CD14-positive monocyte (primary cell): ENCODE results near the gene CACNA1G. TPM values are rescaled to one million over a fixed set of nuclear protein-coding genes. Genes with fewer than 3 reads are reported as not detected.

Source experiments
- DNase-seq, 3 donors: peaks; one replicate each; pipeline ENCODE4 v3.0.0-alpha.2; 2011 to 2022
- H2AFZ ChIP-seq: 2 replicates; pipeline ENCODE4 v1.6.0; 2012; ENCODE audit warnings: mild to moderate bottlenecking, low read depth, low read length, inconsistent platforms; ENCODE audit not compliant: insufficient read depth, poor library complexity, severe bottlenecking
- H3K27ac ChIP-seq, 2 donors: 1 replicate in 1 of 2; 2 replicates in 1 of 2; pipeline ENCODE4 v1.5.1; 2012 to 2013; ENCODE audit warnings: low read length in 2 of 2, control low read depth in 1 of 2, inconsistent platforms in 1 of 2, low read depth in 1 of 2, mild to moderate bottlenecking in 1 of 2
- H3K27me3 ChIP-seq, 2 donors: one replicate each; pipeline versions ENCODE4 v1.6.0 to v1.6.1; 2011 to 2013; ENCODE audit warnings: low read length in 2 of 2; ENCODE audit not compliant: control insufficient read depth in 2 of 2, insufficient read depth in 2 of 2
- H3K36me3 ChIP-seq, 2 donors: replicated peaks in 1 of 2; 1 replicate in 1 of 2; 2 replicates in 1 of 2; pipeline versions ENCODE4 v1.5.1 to v1.6.1; 2012 to 2013; ENCODE audit warnings: low read length in 2 of 2, control low read depth in 1 of 2, inconsistent platforms in 1 of 2, mild to moderate bottlenecking in 1 of 2; ENCODE audit not compliant: insufficient read depth in 2 of 2, control insufficient read depth in 1 of 2
- H3K4me1 ChIP-seq, 2 donors: 1 replicate in 1 of 2; 2 replicates in 1 of 2; pipeline versions ENCODE4 v1.5.1 to v1.6.1; 2012 to 2013; ENCODE audit warnings: low read length in 2 of 2, control low read depth in 1 of 2, inconsistent platforms in 1 of 2, mild to moderate bottlenecking in 1 of 2, moderate library complexity in 1 of 2; ENCODE audit not compliant: insufficient read depth in 2 of 2, control insufficient read depth in 1 of 2
- H3K4me2 ChIP-seq: replicated peaks from 2 replicates; pipeline ENCODE3; 2012; ENCODE audit warnings: low read length, moderate library complexity, mild to moderate bottlenecking; ENCODE audit not compliant: poor library complexity, severe bottlenecking; ENCODE audit errors: extremely low read depth
- H3K4me3 ChIP-seq, 3 experiments: fragments of 200-600 bp in 1 of 3; sonication (generic) in 1 of 3; replicated peaks in 1 of 3; 1 replicate in 2 of 3; 2 replicates in 1 of 3; pipeline ENCODE4 v1.5.1; 2011 to 2013; ENCODE audit warnings: low read length in 3 of 3, mild to moderate bottlenecking in 3 of 3, control low read depth in 2 of 3, low read depth in 2 of 3, inconsistent platforms in 1 of 3, moderate library complexity in 1 of 3
- H3K79me2 ChIP-seq: 2 replicates; pipeline ENCODE4 v1.6.0; 2012; ENCODE audit warnings: mild to moderate bottlenecking, control low read depth, inconsistent platforms, low read length, moderate library complexity; ENCODE audit not compliant: insufficient read depth
- H3K9ac ChIP-seq: 2 replicates; pipeline ENCODE4 v1.6.0; 2017; ENCODE audit warnings: low read length, mild to moderate bottlenecking; ENCODE audit not compliant: insufficient read depth, poor library complexity, severe bottlenecking
- H3K9me3 ChIP-seq, 2 donors: replicated peaks in 1 of 2; 1 replicate in 1 of 2; 2 replicates in 1 of 2; pipeline versions ENCODE4 v1.5.1 to v1.6.1; 2012 to 2013; ENCODE audit warnings: low read length in 2 of 2, control low read depth in 1 of 2; ENCODE audit not compliant: control insufficient read depth in 1 of 2, insufficient read depth in 1 of 2
- H4K20me1 ChIP-seq: 2 replicates; pipeline ENCODE4 v1.6.0; 2012; ENCODE audit warnings: mild to moderate bottlenecking, low read length, control low read depth, moderate library complexity; ENCODE audit not compliant: insufficient read depth
- H3K27ac Mint-ChIP-seq, 7 donors: one replicate each; pipeline ENCODE4 v1.8.0; 2020; ENCODE audit warnings: mild to moderate bottlenecking in 7 of 7, mixed read lengths in 7 of 7, moderate library complexity in 6 of 7, inconsistent platforms in 2 of 7
- H3K27me3 Mint-ChIP-seq, 3 donors: one replicate each; pipeline ENCODE4 v1.8.0; 2021 to 2022; ENCODE audit warnings: low read depth in 3 of 3, mild to moderate bottlenecking in 3 of 3, mixed read lengths in 3 of 3, moderate library complexity in 3 of 3, inconsistent platforms in 1 of 3
- H3K36me3 Mint-ChIP-seq, 2 donors: one replicate each; pipeline ENCODE4 v1.8.0; 2020; ENCODE audit warnings: mixed read lengths in 2 of 2, inconsistent platforms in 1 of 2, mild to moderate bottlenecking in 1 of 2
- H3K4me1 Mint-ChIP-seq: one replicate; pipeline ENCODE4 v1.8.0; 2020; ENCODE audit warnings: mild to moderate bottlenecking, mixed read lengths
- H3K4me3 Mint-ChIP-seq, 2 donors: one replicate each; pipeline ENCODE4 v1.8.0; 2020; ENCODE audit warnings: mild to moderate bottlenecking in 2 of 2, mixed read lengths in 2 of 2, moderate library complexity in 1 of 2
- H3K9me3 Mint-ChIP-seq, 7 donors: one replicate each; pipeline ENCODE4 v1.8.0; 2020 to 2022; ENCODE audit warnings: mixed read lengths in 7 of 7, mild to moderate bottlenecking in 6 of 7, moderate library complexity in 6 of 7, inconsistent platforms in 2 of 7
- WGBS: methylation state at CpG from one replicate; pipeline ENCODE4 v1.1.5; 2013; ENCODE audit warnings: missing lambda C conversion rate; ENCODE audit not compliant: insufficient coverage; 5-methylcytosine and 5-hydroxymethylcytosine counted together
- intact Hi-C, 2 donors: fragments of 100-400 bp; cut with micrococcal nuclease; formaldehyde crosslinking; loops; one replicate each; pipeline versions ENCODE4 v1.15.0 to v1.15.1; 2023
- polyA plus RNA-seq, 3 donors: library from polyadenylated mRNA; depleted of rRNA in 1 of 3; unstranded in 2 of 3; stranded (reverse) in 1 of 3; fragments of 300-500 nt in 2 of 3; fragments of >200 nt in 1 of 3; fragmentation: Illumina TruSeq in 2 of 3; gene quantifications; 1 replicate in 2 of 3; 2 replicates in 1 of 3; pipeline ENCODE4 v1.2.3, GENCODE V29; 2012 to 2021
- TF ChIP-seq, protein P1 (sequence below): fragments of 200-600 bp; IDR thresholded peaks from one replicate; pipeline ENCODE4 v1.8.0; 2022; ENCODE audit warnings: antibody characterized with exemption, mild to moderate bottlenecking

CACNA1G gene
- polyA plus RNA-seq, 3 donors, result 0.03 TPM; not detected in 2

DNA sequence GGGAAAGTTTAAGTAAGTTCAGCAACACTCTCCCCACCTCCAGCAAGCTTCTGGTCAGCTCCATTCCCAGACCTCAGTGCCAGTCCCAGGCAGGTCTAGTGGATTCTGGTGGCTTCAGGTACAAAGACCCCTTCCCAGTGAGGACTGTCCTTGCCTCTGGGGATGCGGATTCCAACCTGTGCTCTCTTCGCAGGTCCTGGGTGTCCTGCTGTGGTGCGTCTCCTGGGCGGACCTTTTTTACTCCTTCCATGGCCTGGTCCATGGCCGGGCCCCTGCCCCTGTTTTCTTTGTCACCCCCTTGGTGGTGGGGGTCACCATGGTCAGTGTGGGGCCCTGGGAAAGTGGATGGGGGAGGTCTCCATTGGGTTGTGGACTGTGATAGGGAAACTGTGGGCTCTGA is 96.0 kb downstream of the CACNA1G start:
- H3K9ac ChIP-seq, result no peak overlapping the region
- Mint-ChIP-seq H3K27ac (no peak overlapping the region), H3K4me3 (no peak overlapping the region), H3K27me3 (peaks cover 5 to 11% (median 5%) of the 10 kb centered on the region in 3 donors), H3K9me3 (peaks cover 0 to 17% (median 10%) of the 10 kb centered on the region in 7 donors), H3K36me3 (peaks cover 0 to 9% of the 10 kb centered on the region in 2 donors), H3K4me1 (peaks cover 20% of the 10 kb centered on the region)
- TF ChIP-seq, protein P1, sequence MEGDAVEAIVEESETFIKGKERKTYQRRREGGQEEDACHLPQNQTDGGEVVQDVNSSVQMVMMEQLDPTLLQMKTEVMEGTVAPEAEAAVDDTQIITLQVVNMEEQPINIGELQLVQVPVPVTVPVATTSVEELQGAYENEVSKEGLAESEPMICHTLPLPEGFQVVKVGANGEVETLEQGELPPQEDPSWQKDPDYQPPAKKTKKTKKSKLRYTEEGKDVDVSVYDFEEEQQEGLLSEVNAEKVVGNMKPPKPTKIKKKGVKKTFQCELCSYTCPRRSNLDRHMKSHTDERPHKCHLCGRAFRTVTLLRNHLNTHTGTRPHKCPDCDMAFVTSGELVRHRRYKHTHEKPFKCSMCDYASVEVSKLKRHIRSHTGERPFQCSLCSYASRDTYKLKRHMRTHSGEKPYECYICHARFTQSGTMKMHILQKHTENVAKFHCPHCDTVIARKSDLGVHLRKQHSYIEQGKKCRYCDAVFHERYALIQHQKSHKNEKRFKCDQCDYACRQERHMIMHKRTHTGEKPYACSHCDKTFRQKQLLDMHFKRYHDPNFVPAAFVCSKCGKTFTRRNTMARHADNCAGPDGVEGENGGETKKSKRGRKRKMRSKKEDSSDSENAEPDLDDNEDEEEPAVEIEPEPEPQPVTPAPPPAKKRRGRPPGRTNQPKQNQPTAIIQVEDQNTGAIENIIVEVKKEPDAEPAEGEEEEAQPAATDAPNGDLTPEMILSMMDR, result no peak
- peaks cover 18 to 20% of the 10 kb centered on the region in 2 donors for H3K4me1 ChIP-seq
- H3K4me3 ChIP-seq, result no peak overlapping the region
- H3K27me3 ChIP-seq, result peaks cover 0 to 1% of the 10 kb centered on the region in 2 donors
- no peaks in the 10 kb centered on the region for H4K20me1 ChIP-seq
- DNase-seq, result no peak
- WGBS, result 100% methylated on average over 5 of the region's 5 CpGs
- no peak overlapping the region for H3K4me2 ChIP-seq
- H3K9me3 ChIP-seq, result peaks cover 8 to 12% of the 10 kb centered on the region in 2 donors
- H3K79me2 ChIP-seq, result no peaks in the 10 kb centered on the region
- H3K36me3 ChIP-seq, result no peaks in the 10 kb centered on the region
- H2AFZ ChIP-seq, result no peak overlapping the region
- intact Hi-C loops, result no loop called here
- no peak overlapping the region for H3K27ac ChIP-seq

DNA sequence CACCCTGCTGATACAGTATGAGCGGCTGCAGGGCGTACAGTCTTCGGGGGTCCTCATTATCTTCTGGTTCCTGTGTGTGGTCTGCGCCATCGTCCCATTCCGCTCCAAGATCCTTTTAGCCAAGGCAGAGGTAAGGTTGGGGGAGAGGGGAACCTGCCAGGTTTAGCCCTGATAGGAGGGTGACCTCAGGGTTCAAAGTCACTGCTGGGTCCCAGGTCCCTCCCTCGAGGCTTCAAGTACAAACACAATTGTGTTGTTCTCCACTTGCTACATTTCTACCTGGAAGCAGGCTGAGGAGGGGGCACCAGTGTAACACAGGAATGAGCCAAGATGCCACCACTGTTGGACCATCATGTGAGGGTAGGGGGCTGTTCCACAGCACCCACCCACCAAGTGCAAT is 96.5 kb downstream of the CACNA1G start:
- peaks cover 2 to 9% of the 10 kb centered on the region in 2 donors for H3K36me3 Mint-ChIP-seq
- DNase-seq, result no peak
- Histone ChIP-seq H4K20me1 (no peaks in the 10 kb centered on the region), H2AFZ (no peak overlapping the region), H3K79me2 (no peaks in the 10 kb centered on the region), H3K36me3 (no peaks in the 10 kb centered on the region), H3K27me3 (no peaks in the 10 kb centered on the region), H3K4me3 (no peak overlapping the region), H3K4me1 (peaks cover 24 to 26% of the 10 kb centered on the region in 2 donors), H3K27ac (no peak overlapping the region), H3K9ac (no peak overlapping the region), H3K4me2 (no peak overlapping the region), H3K9me3 (peaks cover 8 to 12% of the 10 kb centered on the region in 2 donors)
- WGBS, result 100% methylated on average over 4 of the region's 7 CpGs
- H3K4me1 Mint-ChIP-seq, result peaks cover 25% of the 10 kb centered on the region
- peak overlapping the region in 1 of 7 donors; percentile 7 for H3K27ac Mint-ChIP-seq
- TF ChIP-seq, protein P1, result no peak
- intact Hi-C loops, result no loop called here
- peaks cover 0 to 15% (median 10%) of the 10 kb centered on the region in 7 donors for H3K9me3 Mint-ChIP-seq
- no peak overlapping the region for H3K4me3 Mint-ChIP-seq
- peaks cover 5 to 13% (median 5%) of the 10 kb centered on the region in 3 donors for H3K27me3 Mint-ChIP-seq
